SW 1271 (cell line): ENCODE results near the gene SEC16A.

Experiments used
- DNase-seq, 2 experiments: peaks; one replicate each; lab custom pipeline; 2025; lab: John Stamatoyannopoulos, UW

SEC16A gene

DNA sequence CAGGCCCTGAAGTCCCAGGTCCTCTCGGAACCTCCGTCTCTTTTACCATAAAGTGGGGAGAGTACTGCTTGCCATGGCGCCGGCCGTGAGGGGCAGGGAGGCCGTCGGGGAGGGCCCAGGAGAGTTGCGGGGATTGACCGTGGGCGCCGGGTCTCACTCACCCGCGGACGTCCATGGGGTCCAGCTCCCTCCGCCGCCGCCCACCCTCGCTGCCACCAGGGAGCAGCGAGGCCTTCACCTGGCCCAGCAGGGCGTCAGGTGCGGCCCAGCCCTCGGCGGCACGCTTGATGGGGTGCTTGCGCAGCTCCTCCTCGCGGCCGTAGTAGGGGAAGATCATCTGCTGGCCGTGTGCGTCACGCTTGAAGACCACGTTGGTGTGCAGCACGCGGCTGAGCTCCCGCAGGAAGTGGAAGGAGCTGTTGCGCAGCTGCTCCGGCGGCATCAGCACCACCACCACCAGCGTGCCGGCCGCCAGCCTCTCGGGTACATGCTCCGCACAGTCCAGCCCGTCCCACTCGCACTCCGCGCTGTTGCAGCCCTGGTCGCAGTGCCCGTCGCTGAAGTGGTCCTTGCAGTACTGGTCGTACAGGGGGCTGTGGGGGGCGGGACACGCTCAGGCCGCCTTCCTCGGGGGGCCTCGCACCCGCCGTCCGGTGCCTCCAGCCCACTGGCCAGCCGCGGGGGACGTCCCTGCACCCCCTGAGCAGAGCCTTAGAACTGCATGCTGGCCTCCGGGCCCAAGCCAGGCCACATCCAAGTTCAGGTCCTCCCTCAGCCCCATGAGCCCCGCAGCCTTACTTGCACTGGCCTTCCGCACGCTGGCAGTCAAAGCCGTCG lies 21.9 kb upstream of the SEC16A start:
- no peak for DNase-seq

DNA sequence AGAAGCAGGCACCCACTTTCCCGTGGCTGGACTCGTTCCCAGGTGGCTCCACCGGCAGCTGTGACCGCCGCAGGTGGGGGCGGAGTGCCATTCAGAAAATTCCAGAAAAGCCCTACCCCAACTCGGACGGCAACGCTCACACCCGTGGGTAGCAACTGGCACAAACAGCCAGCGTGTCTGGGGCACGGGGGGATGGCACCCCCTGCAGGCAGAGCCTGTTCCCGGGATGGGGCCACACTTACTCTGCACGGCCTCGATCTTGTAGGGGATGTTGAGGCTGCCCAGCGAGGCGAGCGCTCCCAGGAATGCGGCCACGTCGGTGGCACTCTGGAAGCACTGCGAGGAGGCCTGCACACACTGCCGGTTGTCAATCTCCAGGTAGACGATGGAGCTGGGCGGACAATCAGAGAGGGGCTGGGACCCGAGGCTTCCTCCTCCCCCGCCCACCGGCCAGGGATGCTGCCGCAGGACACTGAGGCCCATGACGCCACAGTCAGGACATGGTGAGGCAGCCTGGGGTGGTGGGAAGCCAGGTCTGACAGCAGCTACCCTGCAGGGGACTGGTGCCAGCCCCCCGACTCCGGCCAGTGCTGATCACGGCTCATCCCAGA lies 20.2 kb upstream of the SEC16A start:
- DNase-seq, result no peak

DNA sequence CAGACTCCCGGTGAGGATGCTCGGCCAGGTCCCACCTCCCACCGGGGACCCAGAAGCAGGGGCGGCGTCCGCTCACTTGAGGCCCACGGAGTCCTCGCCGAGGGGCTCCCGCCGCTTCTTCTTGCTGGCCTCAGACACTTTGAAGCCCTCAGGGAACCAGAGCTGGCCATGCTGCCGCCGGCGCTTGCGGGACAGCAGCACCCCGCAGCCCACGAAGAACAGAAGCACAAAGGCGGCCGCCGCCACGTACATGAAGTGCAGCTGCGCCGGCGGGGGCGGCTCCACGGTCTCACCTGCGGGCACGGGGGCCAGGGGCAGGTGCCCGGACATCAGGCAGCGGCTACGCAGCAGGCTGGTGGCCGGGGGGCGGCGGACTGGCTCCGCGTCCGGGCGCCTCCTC lies 19.4 kb upstream of the SEC16A start:
- no peak for DNase-seq

DNA sequence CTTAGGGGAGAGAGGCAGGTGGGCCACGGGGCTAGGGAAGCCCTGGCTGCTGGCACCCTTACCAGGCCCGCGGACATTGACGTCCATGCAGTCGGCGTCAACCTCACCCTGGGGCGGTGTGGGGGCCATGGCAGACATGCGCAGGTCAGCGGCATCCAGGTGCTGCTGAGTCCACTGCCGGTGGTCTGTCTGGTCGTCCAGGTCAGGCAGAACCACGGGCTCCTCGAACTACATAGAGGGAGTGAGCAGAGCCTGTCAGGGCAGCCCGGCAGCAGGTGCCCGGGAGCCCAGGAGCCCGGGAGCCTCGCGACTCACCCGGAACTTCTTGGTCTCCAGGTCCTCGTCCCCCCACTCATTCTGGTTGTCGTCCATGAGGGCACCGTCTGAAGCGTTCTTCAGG lies 18.8 kb upstream of the SEC16A start:
- no peak for DNase-seq

DNA sequence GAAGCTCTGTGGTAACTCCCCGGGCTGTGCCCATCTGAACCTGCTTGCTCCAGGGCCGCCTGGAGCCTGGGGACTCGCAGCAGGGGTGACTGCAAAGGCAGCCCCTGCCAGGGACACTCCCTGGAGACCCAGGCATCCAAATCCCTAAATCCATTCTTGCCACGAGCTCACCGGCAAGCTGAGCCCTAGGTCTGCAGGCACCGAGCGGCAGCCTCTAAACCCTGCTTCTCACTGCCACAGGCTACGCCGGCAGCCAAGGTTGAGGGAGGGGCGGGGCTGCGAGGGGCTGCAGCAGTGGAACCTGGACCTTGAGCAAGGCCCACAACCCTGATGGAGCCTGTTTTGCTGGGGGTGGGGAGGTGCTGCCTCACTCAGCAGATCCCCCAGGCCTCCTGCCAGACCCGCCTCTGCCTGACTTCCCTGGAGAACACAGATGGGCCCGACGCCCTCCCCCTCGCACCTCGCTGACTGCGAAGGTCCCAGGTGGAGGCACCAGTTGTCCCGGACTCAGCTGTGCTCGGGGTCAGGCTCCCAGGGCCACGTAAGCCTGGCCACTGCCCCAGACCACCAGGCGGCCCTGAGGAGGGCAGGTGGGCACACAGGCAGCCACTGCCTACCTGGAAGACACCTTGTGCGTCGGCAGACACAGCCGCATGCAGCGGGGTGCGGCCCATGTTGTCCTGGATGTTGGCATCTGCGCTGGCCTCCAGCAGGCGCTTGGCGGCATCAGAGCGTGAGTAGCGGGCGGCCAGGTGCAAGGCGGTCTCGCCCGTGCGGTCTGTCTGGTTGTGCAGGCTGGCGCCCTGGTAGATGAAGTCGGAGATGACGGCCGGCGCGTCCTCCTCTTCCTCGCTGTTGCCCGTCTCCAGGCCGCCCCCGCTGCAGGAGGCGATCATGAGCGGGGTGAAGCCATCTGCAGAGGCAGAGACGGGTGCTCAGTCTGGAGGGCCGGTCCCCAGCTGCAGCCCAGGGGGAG lies 17.4 kb upstream of the SEC16A start:
- DNase-seq, result no peak

DNA sequence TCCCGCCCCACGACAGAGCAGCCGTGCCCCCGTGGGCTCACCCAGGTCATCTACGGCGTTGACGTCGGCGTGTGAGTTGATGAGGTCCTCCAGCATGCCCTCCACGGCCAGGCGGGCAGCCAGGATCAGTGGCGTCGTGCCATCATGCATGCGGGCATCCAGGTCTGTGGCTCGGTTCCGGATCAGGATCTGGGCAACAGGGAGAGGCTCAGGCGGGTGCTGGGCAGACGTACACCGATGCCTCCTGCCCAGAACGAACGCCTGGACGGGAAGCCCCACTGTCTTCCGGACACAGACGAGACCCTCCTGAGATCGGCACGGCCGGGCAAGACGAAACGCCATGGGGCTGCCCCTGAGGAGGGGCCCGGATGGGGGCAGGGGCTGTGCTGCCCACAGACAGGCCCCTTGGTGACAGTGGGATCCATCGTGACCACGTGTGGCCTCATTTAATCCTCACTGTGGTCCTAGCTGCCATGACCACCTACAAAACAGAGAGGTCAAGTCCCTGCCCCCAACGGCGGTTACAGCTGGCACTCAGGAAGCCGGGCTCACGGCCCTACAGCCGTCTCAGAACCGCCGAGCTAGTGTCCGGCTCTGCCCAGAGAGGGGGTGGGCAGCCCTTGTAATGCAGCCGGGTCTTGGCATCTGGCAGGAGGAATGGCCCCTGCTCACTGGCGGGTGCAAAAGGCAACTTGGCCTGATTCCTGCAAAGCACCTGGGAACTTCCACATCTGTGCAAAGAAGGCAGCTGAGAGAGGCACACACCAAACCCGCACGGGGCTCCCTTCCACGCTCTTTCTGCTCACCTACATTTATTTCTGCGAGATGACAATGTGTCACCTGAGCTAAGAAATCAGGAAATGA lies 16.5 kb upstream of the SEC16A start:
- no peak for DNase-seq

DNA sequence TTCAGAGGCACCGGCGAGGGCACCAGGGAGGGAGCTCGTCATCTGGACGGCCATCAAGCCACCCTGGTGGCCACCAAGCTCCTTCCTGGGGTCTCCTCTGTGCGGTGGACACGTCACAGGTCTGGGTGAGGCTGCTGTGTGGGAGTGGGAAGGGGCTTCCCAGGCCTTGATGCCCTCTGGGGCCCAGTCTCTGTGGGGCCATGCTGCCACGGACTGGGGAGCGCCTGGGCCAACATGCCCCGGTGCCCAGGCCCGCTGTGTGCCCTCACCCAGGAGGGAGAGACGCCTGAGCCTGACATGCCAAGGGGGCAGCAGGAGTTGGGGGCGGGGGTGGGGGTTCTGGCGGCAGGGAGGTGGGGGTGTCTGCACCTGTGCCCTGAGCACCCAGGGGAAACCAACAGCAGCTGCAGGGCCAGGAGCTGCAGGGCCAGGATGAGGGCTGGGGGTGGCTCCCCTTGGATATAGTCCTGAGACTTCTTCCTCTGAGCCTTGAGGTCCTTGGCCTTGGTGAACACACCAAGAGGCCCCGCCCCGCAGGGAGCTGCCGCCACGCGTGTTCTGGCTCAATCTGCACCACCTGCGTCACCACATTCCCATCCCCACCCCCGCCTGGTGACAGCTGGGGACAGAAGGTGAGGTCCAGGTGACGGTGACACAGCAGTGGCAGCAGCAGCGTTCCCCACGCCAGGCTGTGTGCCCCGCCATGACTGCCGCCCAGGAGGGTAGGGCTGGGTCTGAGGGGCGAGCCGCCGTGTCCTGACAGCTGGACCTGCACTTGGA lies 15.3 kb upstream of the SEC16A start:
- DNase-seq, result no peak

DNA sequence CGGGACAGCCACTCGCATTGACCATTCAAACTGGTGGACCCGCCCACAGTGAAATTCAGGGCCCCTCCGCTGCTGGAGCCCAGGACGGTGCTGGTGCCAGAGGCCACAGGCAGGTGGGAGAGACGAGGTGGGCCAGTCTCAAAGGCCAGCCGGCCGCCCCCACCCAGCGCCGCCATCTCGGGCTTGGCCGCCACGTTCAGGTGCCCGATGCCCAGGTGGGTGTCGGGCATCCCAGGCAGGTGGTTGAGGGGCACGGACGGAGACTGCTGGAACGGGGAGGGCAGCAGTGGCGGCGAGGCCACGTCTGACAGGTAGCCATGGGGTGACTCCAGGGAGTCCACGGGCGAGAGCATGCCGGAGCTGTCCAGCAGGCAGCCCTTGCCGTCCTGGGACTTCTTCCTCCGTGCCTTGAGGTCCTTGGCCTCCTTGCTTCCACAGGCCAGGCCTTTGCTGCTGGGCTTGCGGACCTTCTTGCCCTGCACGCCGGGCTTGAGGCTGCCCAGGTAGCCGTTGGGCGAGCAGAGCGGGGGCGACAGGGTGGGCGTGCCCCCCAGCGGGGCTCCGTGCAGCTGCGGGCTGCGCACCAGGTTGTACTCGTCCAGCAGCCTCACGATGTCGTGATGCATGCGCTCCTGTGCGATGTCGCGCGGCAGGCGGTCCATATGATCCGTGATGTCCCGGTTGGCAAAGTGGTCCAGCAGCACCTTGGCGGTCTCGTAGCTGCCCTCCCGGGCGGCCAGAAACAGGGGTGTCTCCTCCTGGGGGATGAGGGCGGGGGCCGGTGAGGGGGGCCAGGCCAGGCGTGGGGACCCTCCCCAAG lies 14.2 kb upstream of the SEC16A start:
- DNase-seq, result no peak

DNA sequence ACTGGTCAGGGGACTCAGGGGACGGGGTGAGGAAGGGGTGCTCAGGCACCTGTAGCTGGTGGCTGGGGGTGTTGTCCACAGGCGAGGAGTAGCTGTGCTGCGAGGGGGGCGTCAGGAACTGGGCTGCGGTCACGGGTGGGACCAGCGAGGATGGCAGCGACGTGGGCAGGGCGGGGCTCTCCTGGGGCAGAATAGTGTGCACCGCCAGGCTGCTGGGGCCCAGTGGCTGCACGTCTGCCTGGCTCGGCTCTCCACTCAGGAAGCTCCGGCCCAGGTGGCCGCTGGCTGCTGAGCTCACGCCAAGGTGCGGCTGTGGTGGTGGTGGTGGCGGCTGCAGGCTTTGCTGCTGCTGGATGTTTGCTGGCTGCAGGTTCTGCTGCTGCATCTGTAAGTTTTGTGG lies 13.3 kb upstream of the SEC16A start:
- DNase-seq, result no peak

DNA sequence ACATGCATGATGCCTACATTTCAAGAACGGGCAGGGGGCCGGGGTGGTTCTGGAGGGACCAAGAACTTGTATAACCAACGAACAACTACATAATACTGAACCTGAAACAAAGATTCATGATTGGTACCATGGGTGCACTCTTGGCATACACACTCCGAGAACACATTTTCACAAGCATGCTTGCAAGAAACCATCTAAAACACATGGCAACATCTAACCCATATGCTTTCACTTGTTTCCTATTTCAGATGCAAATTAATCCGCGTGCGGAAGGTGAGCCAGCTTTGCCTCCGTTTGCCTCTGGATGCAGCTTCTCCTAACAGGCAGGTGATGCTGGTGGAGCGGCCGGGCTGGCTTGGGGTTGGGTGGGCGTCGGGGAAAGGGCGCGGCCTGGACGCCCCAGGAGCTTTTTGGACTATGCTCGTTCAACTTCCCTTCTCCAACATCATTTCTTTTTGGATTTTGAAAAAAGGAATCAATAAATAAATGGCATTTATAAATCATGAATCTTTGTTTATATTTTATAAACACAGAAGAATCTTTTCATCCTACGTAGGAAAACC lies 12.5 kb upstream of the SEC16A start:
- DNase-seq, result no peak

DNA sequence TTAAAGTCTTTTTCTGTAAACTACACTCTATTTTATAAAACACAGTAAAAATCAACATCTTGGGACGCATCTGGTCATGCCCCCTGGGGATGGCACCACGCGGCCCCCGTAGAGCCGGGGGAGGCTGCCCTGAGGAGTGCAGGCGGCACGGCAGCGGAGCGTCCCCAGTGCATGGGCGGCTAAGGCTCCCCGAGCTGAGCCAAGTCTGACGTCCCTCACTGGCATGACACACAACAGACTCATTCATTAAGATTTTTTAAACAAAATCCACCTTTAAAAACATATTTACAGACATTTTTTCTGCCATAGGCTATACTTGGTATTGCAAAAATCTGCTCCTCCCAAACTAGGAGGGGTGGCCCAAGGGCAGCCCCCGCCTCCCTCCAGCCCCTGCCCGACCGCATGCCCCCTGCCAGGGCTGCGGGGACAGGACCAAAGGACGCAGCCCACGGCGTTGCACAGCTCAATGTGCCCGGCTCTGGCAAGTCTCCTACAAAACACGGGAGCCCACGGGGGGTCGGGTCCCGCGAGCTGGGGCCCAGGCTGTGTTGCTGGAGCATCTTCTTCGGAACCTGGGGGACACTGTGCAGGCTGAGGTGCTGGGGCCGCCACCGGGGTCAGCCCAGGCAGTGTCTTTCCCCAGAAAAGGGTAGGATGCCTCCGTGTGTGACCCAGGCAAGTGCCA lies 11.8 kb upstream of the SEC16A start:
- DNase-seq, result no peak

DNA sequence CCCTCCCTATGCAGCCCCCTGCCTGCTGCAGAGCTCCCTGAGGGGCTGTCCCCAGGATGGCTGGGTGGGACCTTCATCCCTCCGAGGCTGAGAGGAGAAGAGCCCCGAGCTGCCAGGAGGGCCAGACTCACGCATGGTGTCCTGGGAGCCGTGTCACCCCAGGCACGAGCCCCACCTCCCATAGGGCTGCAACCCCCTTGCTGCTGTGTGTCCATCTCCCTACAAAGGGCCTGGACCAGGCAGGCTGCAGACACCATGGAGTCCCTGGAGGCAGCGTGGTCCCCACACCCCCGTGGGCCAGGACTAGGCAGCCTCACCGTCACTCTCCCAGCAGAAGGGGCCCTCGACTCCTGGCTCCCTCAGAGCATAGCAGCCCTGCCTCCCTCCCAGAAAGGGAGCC lies 11.2 kb upstream of the SEC16A start:
- DNase-seq, result no peak

DNA sequence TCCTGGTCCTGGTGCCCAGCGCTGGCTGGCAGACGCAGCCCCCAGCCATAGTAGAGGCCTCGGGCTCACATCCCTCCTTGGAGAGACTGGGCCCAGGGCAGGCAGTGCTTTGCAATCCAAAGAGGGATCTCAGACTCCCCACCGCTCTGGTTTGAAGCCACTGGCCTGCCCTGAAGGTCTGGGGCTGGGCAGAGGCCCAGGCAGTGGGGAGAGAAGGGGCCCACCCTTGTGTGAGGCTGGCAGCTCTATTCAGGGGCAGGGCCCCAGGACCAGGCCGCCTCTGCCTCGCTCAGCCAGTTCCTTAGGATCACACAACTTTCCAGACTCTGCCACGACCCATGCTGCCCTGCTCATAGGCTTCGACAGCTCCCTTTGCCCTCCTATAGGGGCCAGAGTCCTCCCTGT lies 10.7 kb upstream of the SEC16A start:
- no peak for DNase-seq

DNA sequence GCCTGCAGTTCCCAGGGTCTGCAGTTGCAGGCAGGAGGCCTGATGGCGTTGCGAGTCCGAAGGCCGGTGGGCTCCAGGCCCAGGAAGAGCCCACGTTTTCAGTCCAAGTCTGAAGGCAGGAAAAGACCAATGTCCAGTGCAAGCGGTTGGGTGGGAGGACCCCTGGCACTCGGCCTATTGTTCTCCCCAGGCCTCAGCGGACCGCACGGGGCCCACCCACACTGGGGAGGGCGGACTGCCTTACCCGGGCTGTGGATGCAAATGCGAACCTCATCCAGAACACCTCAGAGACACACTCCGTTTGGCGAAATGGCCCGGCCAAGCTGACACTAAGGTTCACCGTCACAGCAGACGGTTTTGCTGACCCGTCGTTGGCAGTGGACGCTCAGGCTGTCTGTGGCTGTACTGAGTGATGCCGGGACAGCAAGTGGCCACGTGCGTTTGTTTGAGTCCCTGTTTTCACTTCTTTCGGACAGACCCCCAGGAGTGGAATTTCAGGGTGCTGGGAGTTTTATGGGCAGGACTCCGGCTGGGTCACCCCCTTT lies 10.2 kb upstream of the SEC16A start:
- no peak for DNase-seq

DNA sequence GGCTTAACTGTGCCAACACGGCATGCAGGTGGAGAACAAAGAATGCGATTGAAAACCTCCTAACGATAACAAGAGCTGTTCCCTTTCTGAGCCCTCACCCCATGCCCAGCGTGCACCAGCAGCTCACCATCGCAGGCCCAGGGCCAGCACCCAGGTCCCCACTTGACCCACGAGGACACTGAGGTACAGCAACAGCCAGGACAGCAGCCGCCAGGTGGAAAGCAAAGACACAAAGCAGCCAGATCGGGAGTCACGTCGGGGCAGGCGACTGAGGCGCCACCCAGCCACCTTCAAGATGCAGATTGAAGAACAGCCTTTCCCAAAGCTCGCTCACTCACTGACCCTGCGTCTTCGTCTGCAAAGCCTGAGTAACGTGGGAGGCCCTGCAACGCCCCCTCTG lies 6.9 kb upstream of the SEC16A start:
- no peak for DNase-seq

DNA sequence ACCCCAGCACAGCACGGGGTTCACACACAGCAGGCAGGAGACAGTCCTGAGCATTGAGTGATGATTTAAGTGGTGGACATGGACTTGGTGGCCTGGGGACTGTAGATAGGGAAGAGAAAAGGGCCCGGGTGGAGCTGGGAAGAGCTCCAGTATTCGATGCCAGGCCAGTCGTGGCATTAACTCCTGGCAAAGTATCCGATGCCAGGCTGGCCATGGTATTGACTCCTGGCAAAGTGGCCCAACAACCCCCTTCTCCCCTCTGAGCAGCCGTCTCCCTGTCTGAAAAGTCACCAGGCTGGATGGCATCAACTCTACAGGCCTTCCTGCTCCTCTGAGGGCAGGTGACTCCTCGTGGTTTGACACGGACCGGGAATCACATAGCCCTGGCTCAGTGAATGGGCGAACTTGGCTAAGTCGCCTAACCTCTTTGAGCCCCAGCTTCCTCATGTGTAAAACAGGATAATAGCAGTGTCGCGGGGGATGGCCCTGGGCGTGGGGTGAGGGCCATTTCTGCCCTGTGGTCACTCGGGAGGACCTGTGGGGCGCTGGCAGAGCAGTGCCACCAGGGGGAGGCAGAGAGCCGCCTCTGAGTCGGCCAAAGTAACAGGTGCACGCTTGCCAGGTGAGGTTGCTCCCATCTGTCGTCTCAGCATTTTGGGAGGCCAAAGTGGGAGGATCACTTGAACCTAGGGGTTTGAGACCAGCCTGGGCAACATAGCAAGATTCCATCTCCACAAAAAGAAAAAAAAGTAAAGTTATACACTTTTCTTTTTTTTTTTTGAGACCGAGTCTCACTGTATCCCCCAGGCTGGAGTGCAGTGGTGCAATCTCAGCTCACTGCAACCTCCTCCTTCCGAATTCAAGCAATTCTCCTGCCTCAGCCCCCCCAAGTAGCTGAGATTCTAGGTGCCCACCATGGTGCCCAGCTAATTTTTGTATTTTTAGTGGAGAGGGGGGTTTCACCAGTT lies 5.7 kb upstream of the SEC16A start:
- DNase-seq, result peak in 1 of 2 experiments; percentile 27

DNA sequence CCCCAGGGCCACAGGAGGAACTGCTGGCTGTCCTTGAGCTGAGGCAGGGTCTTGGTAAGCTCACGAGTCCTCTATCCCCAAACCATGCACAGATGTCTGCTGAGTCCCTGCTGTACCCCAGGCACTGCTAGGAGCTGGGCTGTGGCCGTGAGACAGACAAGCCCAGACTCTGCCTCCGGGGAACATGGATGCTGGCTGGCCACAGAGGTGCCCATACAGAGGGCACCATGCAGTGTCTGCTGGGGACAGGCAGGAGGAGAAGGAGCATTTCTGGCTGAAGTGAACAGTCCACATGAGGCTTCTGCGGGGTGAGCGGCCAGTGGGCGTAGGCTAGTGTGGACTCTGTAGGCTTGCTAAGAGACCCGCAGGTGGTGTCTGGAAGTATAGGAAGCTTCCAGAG lies 4.8 kb upstream of the SEC16A start:
- DNase-seq, result no peak
